GM19463 (cell line): ENCODE data around the gene CYTIP.
"Not testable (repeated sequence)": the region's sequence is repeated elsewhere in the genome, so short reads cannot be mapped to it uniquely, and the experiment has no call there.

Experiments used
- ATAC-seq: cut with Tn5 transposase; IDR thresholded peaks from one replicate; pipeline ENCODE4 v1.9.1; 2021; ENCODE audit warnings: mild to moderate bottlenecking, moderate library complexity; ENCODE audit not compliant: unreplicated experiment

Gene CYTIP

GRCh38 chr2:157427003-157427921, 16.6 kb downstream of the CYTIP start:
- peak; percentile 74 for ATAC-seq

- ATAC-seq: no peak
Observed at GRCh38 chr2:157426477-157426994, 17.4 kb downstream of the CYTIP start.

- no peak for ATAC-seq
Observed at GRCh38 chr2:157424374-157424773, 19.5 kb downstream of the CYTIP start.

DNA sequence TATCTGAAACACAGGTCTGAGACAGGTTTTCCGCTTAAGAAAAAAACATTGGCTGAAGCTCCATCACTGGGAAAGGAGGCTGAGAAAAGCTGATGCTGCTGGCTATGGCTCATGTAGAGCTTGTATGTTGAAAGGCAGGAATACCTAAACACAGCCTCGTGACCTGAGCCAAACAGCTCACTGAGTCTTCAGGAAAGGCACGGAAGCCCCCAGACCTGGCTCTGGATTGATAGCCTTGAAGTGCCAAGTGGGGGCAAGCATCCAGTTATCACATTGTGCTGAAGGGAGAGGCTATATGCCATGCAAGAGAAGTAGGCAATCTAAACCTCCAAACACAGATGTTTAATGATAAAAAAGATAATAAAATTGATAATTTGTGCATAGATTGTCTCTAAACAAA, 21.9 kb downstream of the CYTIP start:
- ATAC-seq: no peak

DNA sequence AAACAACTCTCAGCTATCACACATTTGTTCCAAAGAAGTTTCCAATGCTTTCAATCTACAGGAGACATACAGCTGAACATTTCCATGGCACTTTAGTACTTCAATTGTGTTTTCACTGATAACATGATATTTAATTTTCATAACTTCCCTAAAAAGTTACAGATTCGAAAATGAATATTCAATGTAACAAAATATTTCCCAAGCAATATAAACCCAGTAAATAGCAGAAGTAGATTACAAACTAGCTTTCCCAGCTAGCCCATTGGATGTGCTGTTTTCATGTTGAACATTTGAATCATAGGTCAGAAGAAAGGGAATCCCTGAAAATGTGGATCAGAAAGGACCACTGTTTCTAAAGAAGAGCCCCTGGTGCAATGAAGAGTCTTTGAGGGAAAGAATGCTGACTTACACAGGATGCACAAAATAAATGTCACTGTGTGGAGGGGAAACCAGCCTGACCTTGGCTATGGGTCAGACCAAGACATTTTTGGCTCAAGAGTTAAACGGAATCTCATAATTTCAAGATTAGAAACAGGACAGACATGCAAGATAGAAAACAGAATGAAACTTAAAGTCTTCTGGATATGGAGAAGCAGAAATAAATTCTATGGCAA, 22.5 kb downstream of the CYTIP start:
- no peak for ATAC-seq

GRCh38 chr2:157420771-157421323, 23.0 kb downstream of the CYTIP start:
- ATAC-seq: peak; percentile 68

DNA sequence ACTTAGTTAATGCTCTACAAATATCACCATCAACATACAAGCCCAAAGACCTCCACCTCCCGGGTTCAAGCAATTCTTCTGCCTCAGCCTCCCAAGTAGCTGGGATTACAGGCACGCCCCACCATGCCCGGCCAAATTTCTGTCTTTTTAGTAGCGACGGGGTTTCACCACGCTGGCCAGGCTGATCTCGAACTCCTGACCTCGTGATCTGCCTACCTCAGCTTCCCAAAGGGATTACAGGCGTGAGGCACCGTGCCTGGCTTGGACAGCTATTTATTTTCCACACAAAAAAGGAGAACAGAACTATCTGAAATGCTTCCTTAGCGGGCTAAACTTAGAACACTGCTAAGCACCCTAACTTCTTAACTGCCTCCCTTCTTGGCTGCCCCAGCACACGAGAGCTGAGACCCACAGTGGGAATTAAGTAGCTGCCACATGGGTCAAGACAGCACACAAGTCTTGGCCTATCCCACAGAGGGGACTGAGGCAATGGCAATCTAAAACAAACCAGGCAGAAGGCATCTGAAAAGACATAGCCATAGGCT, 24.8 kb downstream of the CYTIP start:
- ATAC-seq: no peak

DNA sequence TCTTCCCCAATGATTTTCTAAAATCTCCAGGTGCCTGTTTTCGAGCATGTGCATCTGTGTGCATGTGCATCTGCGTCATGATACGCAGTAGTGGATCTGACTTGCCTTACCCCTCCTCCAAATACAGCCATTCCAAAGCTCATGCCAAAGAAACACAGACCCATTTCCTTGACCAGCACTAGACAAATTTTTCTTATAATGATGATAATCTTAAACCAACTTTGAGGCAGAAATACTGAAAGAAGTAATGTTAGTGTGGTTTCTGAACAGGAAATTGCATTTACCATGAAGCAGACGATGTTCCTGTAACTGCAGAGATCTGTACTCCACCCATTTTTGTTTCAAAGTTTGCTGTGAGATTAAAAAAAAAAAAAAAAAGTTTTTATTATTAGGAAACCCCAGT, 25.6 kb downstream of the CYTIP start:
- no peak for ATAC-seq

DNA sequence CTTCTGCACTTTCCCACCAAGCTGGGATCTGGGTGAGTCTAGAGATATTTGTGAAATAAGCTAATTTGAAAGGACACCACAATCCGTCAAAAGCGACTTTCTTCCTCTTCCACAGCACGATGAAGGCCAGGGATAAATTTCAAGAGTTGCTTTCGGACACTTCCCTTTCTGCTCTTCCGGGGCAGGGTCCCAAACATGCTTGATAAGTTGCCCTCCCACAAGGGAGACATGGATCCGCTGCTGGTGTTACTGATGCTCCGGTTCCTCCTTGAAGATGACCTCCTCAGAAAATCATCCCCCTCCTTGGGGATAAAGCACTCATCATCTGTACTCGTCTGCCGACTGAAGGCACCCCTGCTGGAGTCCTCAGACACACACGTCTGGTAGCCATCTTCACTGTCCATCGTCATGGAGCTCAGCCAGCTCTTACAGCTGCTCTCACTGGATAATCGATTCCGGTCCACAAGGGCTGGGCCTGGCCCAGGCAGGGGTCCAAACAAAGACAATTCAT, 28.2 kb downstream of the CYTIP start:
- ATAC-seq: no peak

GRCh38 chr2:157414050-157414449, 29.8 kb downstream of the CYTIP start:
- peak; percentile 28 for ATAC-seq

DNA sequence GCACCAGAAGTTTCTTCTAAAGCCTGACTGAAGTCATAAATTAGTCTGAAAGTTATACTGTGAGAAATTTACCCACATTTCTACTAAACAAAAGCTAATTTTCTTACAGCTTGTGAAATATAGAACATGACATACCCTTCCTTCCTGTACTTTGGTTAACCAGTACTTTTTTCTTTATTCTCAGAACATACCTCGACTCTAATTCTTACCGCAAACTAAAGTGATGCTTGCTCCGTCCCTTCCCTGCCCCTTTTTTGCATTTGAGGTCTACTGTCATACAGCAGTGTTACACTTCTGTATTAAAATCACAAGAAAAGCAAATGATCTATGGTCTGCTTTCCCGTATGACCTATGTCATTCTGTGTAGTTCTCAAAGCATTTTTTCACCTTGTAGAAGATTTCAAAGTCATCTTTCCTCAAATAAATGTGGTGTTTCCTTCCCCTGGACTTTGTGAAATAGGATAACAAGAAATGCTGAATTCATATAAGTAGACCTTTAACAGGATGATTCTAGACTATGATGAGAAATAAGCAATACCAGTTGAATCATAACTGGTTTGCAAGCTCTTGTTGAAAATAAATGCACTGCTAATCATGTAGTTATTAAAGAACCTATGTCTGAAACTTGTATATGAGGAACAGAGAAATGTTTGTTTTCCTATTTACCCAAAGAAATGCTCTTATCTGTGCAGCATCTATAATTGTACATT, 30.4 kb downstream of the CYTIP start:
- ATAC-seq: peak; percentile 85

DNA sequence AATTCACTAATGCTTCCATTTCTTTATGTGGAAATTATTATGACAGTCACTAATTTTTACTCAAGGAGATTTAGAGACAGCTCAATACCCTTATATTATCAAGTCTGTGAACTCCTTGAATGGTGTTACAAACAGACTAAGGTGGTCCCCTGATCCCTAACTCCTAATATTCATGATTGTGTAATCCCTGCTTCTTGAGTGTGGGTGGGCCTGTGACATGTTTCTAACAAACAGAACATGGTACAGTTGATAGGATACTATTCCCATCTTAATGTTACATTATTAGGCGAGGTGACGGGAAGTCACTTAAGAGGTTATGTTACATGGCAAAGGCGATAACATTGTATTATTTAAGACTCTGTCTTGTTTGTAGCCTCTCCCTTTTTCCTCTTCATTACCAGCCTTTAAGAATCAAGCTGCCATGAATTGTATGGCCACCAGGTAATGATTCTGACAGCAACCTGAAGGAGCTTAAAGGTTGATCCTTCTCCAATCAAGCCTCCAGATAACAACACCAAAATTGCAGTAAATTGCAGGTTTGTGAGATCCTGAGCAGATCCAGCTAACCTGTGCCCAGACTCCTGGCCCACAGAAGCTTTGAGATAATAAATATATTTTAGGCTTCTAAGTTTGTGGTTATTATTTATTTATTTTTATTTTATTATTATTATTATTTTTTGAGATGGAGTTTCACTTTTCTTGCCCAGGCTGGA, 32.1 kb downstream of the CYTIP start:
- no peak for ATAC-seq

- not testable (repeated sequence) for ATAC-seq
Observed at GRCh38 chr2:157405398-157405797, 38.5 kb downstream of the CYTIP start.

GRCh38 chr2:157404363-157404762, 39.5 kb downstream of the CYTIP start:
- peak; percentile 91 for ATAC-seq

GRCh38 chr2:157402801-157403485, 40.9 kb downstream of the CYTIP start:
- ATAC-seq: not testable (repeated sequence)

GRCh38 chr2:157395811-157396210, 48.1 kb downstream of the CYTIP start:
- no peak for ATAC-seq

- ATAC-seq: no peak
Observed at GRCh38 chr2:157394928-157395327, 49.0 kb downstream of the CYTIP start.

- ATAC-seq: no peak
Observed at GRCh38 chr2:157393348-157393747, 50.5 kb downstream of the CYTIP start.

DNA sequence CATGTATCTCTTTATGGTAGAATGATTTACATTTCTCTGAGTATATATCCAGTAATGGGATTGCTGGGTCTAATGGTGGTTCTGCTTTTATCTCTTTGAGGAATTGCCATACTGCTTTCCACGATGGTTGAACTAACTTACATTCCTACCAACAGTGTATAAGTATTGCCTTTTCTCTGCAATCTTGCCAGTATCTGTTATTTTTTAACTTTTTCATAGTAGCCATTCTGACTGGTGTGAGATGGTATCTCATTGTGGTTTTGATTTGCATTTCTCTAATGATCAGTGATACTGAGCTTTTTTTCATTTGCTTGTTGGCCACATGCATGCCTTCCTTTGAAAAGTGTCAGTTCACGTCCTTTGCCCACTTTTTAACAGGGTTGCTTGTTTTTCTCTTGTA, 55.1 kb downstream of the CYTIP start:
- ATAC-seq: no peak
